ENCODE data around the gene WDR27. TPM values are rescaled to one million over a fixed set of nuclear protein-coding genes. Genes with fewer than 3 reads are reported as not detected.

Gene WDR27
- polyA plus RNA-seq, 3 donors = 0.95 to 20.5 (median 2.0) TPM

DNA sequence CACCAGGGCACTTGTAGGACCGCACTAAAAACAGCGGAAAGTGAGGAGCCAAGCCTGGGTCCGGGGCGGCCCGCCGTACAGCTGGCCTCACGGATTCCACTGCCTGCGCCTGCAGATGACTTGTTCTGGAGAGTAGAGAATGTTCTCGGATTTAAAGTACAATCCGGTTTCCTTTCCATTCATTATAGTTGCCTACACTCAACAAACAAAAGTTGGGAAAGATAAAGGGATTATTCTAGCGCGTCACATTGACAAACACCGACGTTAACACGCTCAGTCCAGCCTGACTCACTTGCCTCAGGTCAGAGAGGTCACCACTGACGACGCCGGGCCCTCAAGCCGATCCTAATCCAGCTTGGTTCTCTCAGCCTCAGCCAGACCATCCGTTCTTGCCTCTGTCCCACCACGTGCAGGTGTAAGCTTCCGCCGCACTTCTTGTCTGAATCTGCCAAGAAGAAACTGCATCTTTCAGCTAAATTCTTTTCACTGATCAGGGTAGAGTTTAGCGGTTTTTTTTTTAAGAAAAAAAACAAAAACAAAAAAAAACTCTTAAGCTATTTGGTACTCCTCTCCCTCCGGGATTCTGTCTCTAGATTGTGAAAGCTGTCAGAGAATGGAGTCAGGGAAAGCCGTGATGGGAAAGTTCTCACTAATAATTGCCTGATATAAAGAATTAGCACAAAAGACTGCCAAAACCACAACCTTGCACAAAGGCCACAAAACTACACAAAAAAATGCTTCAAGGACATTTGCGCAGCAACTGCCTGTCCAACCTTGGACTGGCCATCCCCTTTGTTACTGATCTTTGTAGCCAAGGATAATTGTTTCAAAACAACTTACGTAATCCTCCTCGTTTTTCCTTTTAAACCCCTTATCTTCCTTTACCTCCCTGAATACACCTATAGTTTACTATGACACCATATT, 23.6 kb upstream of the WDR27 start:
- Histone ChIP-seq H3K27ac (ENCODE audit: low read depth in 1 of 2, low read length in 2 of 2) (peak overlapping the region; percentile 23 to 80), H3K36me3 (replicated peaks in 1 of 2; ENCODE audit: control insufficient read depth in 1 of 2, insufficient read depth in 2 of 2, low read length in 2 of 2) (no peaks in the 10 kb centered on the region), H3K79me2 (ENCODE audit: insufficient read depth, low read length) (peaks cover 21% of the 10 kb centered on the region), H4K20me1 (ENCODE audit: insufficient read depth, low read length) (peaks cover 7% of the 10 kb centered on the region), H3K9me3 (replicated peaks in 1 of 2; ENCODE audit: control insufficient read depth in 1 of 2, insufficient read depth in 1 of 2, low read length in 2 of 2) (no peaks in the 10 kb centered on the region), H3K4me3 (replicated peaks in 1 of 3; ENCODE audit: low read depth in 2 of 3, low read length in 3 of 3) (peak overlapping the region; percentile 43 to 78 (median 51)), H3K4me2 (replicated peaks; ENCODE audit: extremely low read depth, low read length, poor library complexity, severe bottlenecking) (peak overlapping the region; percentile 85), H2AFZ (ENCODE audit: insufficient read depth, low read depth, low read length, poor library complexity, severe bottlenecking) (peak overlapping the region; percentile 71), H3K4me1 (ENCODE audit: control insufficient read depth in 1 of 2, insufficient read depth in 2 of 2, low read length in 2 of 2) (peaks cover 23 to 37% of the 10 kb centered on the region in 2 donors), H3K9ac (ENCODE audit: insufficient read depth, low read length, poor library complexity, severe bottlenecking) (peak overlapping the region; percentile 80), H3K27me3 (ENCODE audit: control insufficient read depth in 2 of 2, insufficient read depth in 2 of 2, low read length in 2 of 2) (peaks cover 0 to 8% of the 10 kb centered on the region in 2 donors)
- Mint-ChIP-seq H3K4me3 (peak overlapping the region; percentile 87 to 90), H3K27me3 (ENCODE audit: low read depth in 3 of 3) (peaks cover 0 to 12% (median 5%) of the 10 kb centered on the region in 3 donors), H3K36me3 (peaks cover 5 to 11% of the 10 kb centered on the region in 2 donors), H3K4me1 (peaks cover 27% of the 10 kb centered on the region), H3K27ac (peak overlapping the region in 6 of 7 donors; percentile 77 to 94 (median 88)), H3K9me3 (peaks cover 0 to 2% (median 0%) of the 10 kb centered on the region in 7 donors)
- DNase-seq = peak; percentile 72 to 82 (median 74)
- TF ChIP-seq CTCF (IDR thresholded peaks at IDR 0.05) = no peak
- intact Hi-C loops (cut with micrococcal nuclease) = no loop called here
- 18% methylated on average over 20 of the region's 29 CpGs for WGBS (ENCODE audit: insufficient coverage)

GRCh38 chr6:169724494-169725124, 22.8 kb upstream of the WDR27 start, which contains the start of gene PHF10:
Gene PHF10, minus strand, starts transcription at chr6:169724500. Its CDS starts 569 bp downstream, at chr6:169723931.
- peak within 1 kb of the TSS; percentile 82 for H3K9ac ChIP-seq (ENCODE audit: insufficient read depth, low read length, poor library complexity, severe bottlenecking)
- Mint-ChIP-seq H3K36me3 (peaks cover 5 to 11% of the 10 kb centered on the region in 2 donors), H3K27ac (peak within 1 kb of the TSS; percentile 14 to 95 (median 87)), H3K4me3 (peak within 1 kb of the TSS; percentile 95), H3K4me1 (peaks cover 33% of the 10 kb centered on the region), H3K9me3 (peaks cover 0 to 2% (median 0%) of the 10 kb centered on the region in 7 donors), H3K27me3 (ENCODE audit: low read depth in 3 of 3) (peaks cover 0 to 12% (median 5%) of the 10 kb centered on the region in 3 donors)
- H3K27me3 ChIP-seq (ENCODE audit: control insufficient read depth in 2 of 2, insufficient read depth in 2 of 2, low read length in 2 of 2) = peaks cover 0 to 8% of the 10 kb centered on the region in 2 donors
- no peaks in the 10 kb centered on the region for H3K9me3 ChIP-seq (replicated peaks in 1 of 2; ENCODE audit: control insufficient read depth in 1 of 2, insufficient read depth in 1 of 2, low read length in 2 of 2)
- H3K4me2 ChIP-seq (replicated peaks; ENCODE audit: extremely low read depth, low read length, poor library complexity, severe bottlenecking) = peak within 1 kb of the TSS; percentile 95
- H3K36me3 ChIP-seq (replicated peaks in 1 of 2; ENCODE audit: control insufficient read depth in 1 of 2, insufficient read depth in 2 of 2, low read length in 2 of 2) = no peaks in the 10 kb centered on the region
- intact Hi-C loops (cut with micrococcal nuclease) = no loop called here
- WGBS (ENCODE audit: insufficient coverage) = under 1% methylated on average over 60 of the region's 89 CpGs
- peak within 1 kb of the TSS; percentile 72 for H2AFZ ChIP-seq (ENCODE audit: insufficient read depth, low read depth, low read length, poor library complexity, severe bottlenecking)
- H3K79me2 ChIP-seq (ENCODE audit: insufficient read depth, low read length) = peaks cover 28% of the 10 kb centered on the region
- H3K27ac ChIP-seq (ENCODE audit: low read depth in 1 of 2, low read length in 2 of 2) = peak within 1 kb of the TSS; percentile 29 to 80
- H4K20me1 ChIP-seq (ENCODE audit: insufficient read depth, low read length) = peaks cover 7% of the 10 kb centered on the region
- TF ChIP-seq CTCF (IDR thresholded peaks at IDR 0.05) = no peak
- peak in 1 of 3 donors; percentile 22 for DNase-seq
- peaks cover 27 to 42% of the 10 kb centered on the region in 2 donors for H3K4me1 ChIP-seq (ENCODE audit: control insufficient read depth in 1 of 2, insufficient read depth in 2 of 2, low read length in 2 of 2)
- H3K4me3 ChIP-seq (replicated peaks in 1 of 3; ENCODE audit: low read depth in 2 of 3, low read length in 3 of 3) = peak within 1 kb of the TSS; percentile 68 to 85 (median 81)

All from CD14-positive monocyte (primary cell).